Thyroid gland (tissue), 4 donors: ENCODE measurements around the gene CEP131.

ENCODE experiments used
- POLR2A ChIP-seq, 2 donors: fragments of 450-650 bp; IDR thresholded peaks; one replicate each; pipeline ENCODE4 v1.6.1; 2017; ENCODE audit warnings: antibody characterized with exemption in 2 of 2, mild to moderate bottlenecking in 2 of 2, moderate library complexity in 1 of 2
- TF ChIP-seq, protein P1 (sequence below), 6 experiments: fragments of 200-600 bp in 3 of 6; fragments of 450-650 bp in 3 of 6; sonication (generic) in 3 of 6; IDR thresholded peaks; one replicate each; pipeline ENCODE4 v1.5.1; 2016 to 2019; ENCODE audit warnings: antibody characterized with exemption in 6 of 6, mild to moderate bottlenecking in 2 of 6, inconsistent platforms in 1 of 6, moderate library complexity in 1 of 6

DNA sequence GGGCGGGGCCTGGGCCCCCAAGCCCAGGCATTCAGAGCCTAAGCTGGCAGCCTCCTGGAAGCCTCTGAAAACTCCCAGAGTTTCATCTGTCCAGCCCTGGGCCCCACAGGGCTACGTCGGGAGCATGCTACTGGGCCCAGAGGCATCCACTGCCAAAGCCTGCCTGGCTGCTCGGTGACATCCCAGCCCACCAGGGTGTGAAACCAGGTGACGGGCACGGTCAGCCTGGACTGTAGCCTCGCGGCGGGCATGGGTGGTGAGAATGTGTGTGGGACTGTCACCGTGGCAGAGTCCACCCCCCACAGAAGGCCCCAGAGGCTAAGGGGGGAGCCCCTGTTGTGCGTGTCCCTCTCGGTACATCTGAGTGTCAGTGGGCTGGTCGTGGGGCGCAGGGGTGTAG is 31.1 kb downstream of the CEP131 start:
- TF ChIP-seq, protein P1, sequence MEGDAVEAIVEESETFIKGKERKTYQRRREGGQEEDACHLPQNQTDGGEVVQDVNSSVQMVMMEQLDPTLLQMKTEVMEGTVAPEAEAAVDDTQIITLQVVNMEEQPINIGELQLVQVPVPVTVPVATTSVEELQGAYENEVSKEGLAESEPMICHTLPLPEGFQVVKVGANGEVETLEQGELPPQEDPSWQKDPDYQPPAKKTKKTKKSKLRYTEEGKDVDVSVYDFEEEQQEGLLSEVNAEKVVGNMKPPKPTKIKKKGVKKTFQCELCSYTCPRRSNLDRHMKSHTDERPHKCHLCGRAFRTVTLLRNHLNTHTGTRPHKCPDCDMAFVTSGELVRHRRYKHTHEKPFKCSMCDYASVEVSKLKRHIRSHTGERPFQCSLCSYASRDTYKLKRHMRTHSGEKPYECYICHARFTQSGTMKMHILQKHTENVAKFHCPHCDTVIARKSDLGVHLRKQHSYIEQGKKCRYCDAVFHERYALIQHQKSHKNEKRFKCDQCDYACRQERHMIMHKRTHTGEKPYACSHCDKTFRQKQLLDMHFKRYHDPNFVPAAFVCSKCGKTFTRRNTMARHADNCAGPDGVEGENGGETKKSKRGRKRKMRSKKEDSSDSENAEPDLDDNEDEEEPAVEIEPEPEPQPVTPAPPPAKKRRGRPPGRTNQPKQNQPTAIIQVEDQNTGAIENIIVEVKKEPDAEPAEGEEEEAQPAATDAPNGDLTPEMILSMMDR (IDR thresholded peaks at IDR 0.05): no peak
- no peak for TF ChIP-seq POLR2A (IDR thresholded peaks at IDR 0.05)
